Skeletal muscle satellite cell (primary cell): Measurements from ENCODE around the gene TTC23.

Experiments used
- H3K27me3 ChIP-seq: 2 replicates; pipeline ENCODE4 v1.7.0; 2013; ENCODE audit warnings: low read length; ENCODE audit not compliant: control insufficient read depth, insufficient read depth
- H3K36me3 ChIP-seq: 2 replicates; pipeline ENCODE4 v1.7.0; 2013; ENCODE audit warnings: mild to moderate bottlenecking, control low read depth, low read length; ENCODE audit not compliant: insufficient read depth
- H3K4me1 ChIP-seq: 2 replicates; pipeline ENCODE4 v1.7.0; 2013; ENCODE audit warnings: low read length; ENCODE audit not compliant: control insufficient read depth, insufficient read depth
- H3K4me2 ChIP-seq: 2 replicates; pipeline ENCODE4 v1.7.0; 2013; ENCODE audit warnings: mild to moderate bottlenecking, low read length
- H3K4me3 ChIP-seq: 2 replicates; pipeline ENCODE4 v1.7.0; 2013; ENCODE audit warnings: low read length
- H3K9ac ChIP-seq: 2 replicates; pipeline ENCODE4 v1.7.0; 2013; ENCODE audit warnings: mild to moderate bottlenecking, low read depth, low read length, moderate library complexity
- H3K9me3 ChIP-seq: replicated peaks from 2 replicates; pipeline ENCODE4 v1.7.0; 2013; ENCODE audit warnings: mild to moderate bottlenecking, control low read depth, low read length

Gene TTC23

DNA sequence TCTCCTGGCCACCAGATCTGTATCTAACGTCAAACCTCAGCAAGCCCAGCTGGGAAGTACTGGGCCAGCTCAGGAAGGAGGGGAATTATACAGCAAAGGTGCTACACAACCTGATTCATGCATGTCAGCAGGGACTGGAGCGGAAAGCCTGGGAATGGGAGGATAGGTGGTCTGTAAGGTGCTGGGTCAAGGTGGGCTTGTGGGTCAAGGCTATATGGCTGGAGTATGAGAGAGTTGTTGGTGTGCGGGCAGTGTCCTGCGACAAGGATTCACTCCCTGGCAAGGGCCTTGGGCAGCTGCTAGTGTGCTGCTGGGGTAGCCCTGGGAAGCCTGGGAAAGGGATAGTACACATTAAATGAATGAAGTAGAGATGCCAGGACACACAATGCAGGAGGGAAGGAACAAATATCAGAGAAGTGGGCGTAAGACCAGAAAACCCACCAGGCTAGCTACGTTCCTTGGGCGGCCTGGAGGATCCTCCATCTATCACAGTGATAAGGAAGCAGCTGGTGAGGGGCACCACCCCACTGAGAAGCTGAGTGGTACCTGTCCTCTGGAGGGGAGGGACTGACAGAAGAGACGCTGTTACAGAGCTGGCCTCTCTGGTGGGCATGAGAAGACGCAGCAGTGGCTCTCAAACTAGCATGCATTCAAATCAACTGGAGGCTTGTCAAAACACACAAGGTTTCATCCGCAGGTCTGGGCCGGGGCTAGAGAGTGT, 153.0 kb downstream of the TTC23 start:
- no peaks in the 10 kb centered on the region for H3K9me3 ChIP-seq
- peaks cover 22% of the 10 kb centered on the region for H3K27me3 ChIP-seq
- peaks cover 10% of the 10 kb centered on the region for H3K4me1 ChIP-seq
- H3K36me3 ChIP-seq, result no peaks in the 10 kb centered on the region
- H3K4me3 ChIP-seq, result no peak overlapping the region
- H3K9ac ChIP-seq, result no peak overlapping the region
- H3K4me2 ChIP-seq, result no peak overlapping the region

DNA sequence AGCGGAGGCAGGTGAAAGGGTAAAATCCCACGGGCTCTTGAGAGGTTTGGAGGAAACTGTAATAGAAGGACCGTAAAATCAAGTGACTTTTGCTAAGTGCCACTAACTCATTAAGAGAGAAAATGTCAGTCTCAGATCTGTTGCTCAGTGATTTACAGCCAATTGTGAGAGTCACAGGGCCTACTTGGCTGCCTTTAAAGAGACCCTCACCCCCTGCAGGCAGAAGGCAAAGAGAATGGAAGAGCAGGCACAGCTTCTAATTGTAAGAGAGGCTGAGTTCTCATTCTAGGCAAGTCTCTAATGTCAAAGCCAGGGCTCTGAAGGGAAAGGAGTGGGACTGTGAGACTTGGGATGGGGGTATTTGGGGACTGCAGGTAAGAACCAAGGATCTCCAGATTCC, 153.8 kb downstream of the TTC23 start:
- no peak overlapping the region for H3K4me3 ChIP-seq
- H3K9ac ChIP-seq, result no peak overlapping the region
- peaks cover 25% of the 10 kb centered on the region for H3K27me3 ChIP-seq
- no peaks in the 10 kb centered on the region for H3K9me3 ChIP-seq
- no peaks in the 10 kb centered on the region for H3K36me3 ChIP-seq
- H3K4me1 ChIP-seq, result peaks cover 10% of the 10 kb centered on the region
- H3K4me2 ChIP-seq, result no peak overlapping the region

DNA sequence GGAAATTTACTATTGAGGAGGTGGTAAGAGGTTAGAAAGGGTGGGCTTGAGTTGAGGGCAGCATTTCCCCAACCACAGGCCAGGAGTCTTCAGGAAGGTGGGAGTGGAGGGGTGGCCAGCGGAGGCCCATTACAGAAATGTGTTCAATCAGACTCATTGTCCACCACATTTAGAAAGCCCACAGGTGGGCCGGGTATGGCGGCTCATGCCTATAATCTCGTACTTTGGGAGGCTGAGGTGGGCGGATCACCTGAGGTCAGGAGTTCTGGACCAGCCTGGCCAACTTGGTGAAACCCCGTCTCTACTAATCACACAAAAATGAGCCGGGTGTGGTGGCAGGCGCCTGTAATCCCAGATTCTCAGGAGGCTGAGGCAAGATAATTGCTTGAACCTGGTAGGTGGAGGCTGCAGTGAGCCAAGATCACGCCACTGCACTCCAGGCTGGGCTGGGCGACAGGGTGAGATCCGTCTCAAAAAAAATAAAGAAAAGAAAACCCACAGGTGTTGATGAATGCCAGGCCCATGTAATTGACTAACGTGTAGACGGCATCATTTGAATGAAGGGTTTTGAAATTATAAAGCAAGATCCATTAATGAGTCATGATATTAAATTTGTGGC, 156.7 kb downstream of the TTC23 start:
- H3K4me2 ChIP-seq, result no peak overlapping the region
- peaks cover 6% of the 10 kb centered on the region for H3K4me1 ChIP-seq

DNA sequence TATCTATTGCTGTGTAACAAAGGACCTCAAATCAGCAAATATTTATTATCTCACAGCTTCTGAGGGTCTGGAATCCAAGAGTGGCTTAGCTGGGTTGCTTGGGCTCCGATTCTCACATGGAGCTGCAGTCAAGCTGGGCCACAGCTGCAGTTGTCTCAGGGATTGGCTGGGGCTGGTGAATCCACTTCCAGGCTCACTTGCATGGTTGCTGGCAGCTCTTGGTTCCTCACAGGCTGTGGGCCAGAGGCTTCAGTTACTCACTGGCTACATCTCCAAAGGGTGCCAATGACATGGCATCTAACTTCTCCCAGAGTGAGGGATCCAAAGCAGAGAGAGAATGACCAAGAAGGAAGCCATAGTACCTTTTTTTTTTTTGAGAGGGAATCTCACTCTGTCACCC, 158.4 kb downstream of the TTC23 start:
- no peak overlapping the region for H3K4me2 ChIP-seq
- H3K4me3 ChIP-seq, result no peak overlapping the region
- no peaks in the 10 kb centered on the region for H3K36me3 ChIP-seq
- H3K27me3 ChIP-seq, result peaks cover 8% of the 10 kb centered on the region
- no peaks in the 10 kb centered on the region for H3K9me3 ChIP-seq
- H3K9ac ChIP-seq, result no peak overlapping the region
- H3K4me1 ChIP-seq, result peaks cover 6% of the 10 kb centered on the region

More for the DNA sequence above, 156.7 kb downstream of the TTC23 start:
- Histone ChIP-seq H3K4me3 (no peak overlapping the region), H3K9me3 (no peaks in the 10 kb centered on the region), H3K36me3 (no peaks in the 10 kb centered on the region), H3K27me3 (peaks cover 14% of the 10 kb centered on the region), H3K9ac (no peak overlapping the region)

DNA sequence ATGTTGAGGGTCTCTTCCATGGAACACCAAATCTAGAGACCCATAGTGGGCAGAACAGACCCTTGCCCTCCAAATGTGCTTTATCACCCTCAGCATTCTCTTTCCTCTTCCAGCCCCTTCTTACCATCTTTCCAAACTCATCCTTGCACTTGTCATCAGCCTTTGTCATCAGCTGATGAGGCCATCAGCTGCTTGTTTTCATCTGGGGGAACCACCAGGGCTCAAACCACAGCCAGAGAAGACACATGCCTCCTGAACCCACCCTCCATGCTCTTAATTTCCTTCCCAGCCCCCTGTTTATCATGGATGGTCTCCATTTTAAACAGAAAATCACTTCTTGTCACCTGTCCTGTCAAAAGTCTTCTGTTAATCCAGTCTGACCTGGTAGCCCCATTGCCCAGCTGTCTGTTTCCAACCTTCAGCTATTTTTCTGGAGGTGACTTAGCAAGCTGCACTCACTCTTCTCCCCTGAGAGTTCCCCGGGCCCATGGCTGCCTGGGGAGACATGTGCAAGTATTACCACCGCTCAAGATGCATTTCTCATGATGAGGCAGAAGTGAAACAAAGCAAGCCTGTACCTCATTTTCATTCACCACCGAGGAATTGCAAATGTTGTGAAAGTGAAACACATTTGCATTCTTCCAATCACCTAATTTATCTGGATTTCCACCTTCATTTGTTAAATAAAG, 159.2 kb downstream of the TTC23 start:
- H3K9me3 ChIP-seq, result no peaks in the 10 kb centered on the region
- no peaks in the 10 kb centered on the region for H3K36me3 ChIP-seq
- no peak overlapping the region for H3K9ac ChIP-seq

DNA sequence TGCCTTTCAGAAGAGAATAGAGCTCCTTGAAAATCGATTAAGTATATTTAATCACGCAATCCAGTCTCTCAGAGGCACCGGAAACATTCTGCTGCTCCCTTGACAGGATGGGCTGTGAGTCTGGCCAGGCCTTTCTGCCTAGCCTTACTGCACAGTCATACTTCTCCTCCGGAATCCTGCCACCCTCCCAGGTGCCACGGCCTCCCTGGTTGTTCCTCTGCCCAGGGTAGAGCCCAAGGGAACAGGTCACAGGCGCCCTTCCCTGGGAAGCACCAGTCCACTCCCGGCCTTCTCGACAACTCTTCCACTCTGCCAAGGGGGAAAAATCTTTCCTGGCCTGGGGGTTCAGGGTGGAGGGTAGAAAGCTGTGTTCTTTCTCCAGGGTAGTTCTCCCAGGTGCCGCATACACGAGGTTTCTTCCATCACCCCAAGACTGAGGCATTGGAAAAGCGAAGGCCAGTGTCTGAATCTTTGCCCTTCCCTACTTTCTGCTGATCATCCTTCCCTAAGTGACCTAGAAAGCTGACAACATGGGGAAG, 161.9 kb downstream of the TTC23 start:
- no peaks in the 10 kb centered on the region for H3K9me3 ChIP-seq
- no peak overlapping the region for H3K4me2 ChIP-seq
- H3K27me3 ChIP-seq, result peaks cover 2% of the 10 kb centered on the region
- no peak overlapping the region for H3K9ac ChIP-seq
- H3K4me3 ChIP-seq, result no peak overlapping the region
- H3K36me3 ChIP-seq, result no peaks in the 10 kb centered on the region
- peaks cover 14% of the 10 kb centered on the region for H3K4me1 ChIP-seq

More for the DNA sequence above, 159.2 kb downstream of the TTC23 start:
- Histone ChIP-seq H3K4me2 (no peak overlapping the region), H3K27me3 (peaks cover 2% of the 10 kb centered on the region), H3K4me3 (no peak overlapping the region), H3K4me1 (peaks cover 14% of the 10 kb centered on the region)

DNA sequence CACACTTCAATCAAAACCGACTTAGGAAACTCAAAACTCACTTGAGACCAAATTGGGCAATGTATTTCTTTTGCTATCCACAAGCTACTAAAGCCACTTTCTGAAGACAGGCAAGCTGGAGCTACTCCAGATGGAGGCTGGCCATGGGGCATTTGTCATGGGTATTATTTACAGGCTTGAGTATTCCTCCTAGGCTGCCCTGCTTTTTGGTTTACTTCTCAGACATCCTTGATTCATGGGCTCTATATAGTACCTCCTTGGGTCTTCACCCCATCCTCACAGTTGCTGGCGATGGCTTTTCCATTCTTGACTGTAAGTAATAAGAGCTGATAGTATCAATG, 163.1 kb downstream of the TTC23 start:
- Histone ChIP-seq H3K4me1 (peaks cover 14% of the 10 kb centered on the region), H3K27me3 (peaks cover 2% of the 10 kb centered on the region), H3K36me3 (no peaks in the 10 kb centered on the region), H3K4me2 (no peak overlapping the region), H3K9ac (no peak overlapping the region), H3K9me3 (no peaks in the 10 kb centered on the region), H3K4me3 (no peak overlapping the region)
